Liver (tissue), 9 donors: ENCODE results near the gene MAPKAP1. TPM values are rescaled to one million over a fixed set of nuclear protein-coding genes. Genes with fewer than 3 reads are reported as not detected.

Source experiments
- DNase-seq: peaks from one replicate; pipeline ENCODE4 v3.0.0-alpha.2; 2017; ENCODE audit warnings: low spot score
- H3K27ac ChIP-seq, 2 donors: one replicate each; pipeline ENCODE4 v1.7.0; 2013; ENCODE audit warnings: inconsistent platforms in 2 of 2, low read length in 2 of 2, control low read depth in 1 of 2, low read depth in 1 of 2, mild to moderate bottlenecking in 1 of 2
- H3K27me3 ChIP-seq, 4 donors: one replicate each; pipeline versions ENCODE4 v1.6.1 to v1.7.0; 2013; ENCODE audit warnings: low read length in 3 of 4, inconsistent platforms in 1 of 4, mild to moderate bottlenecking in 1 of 4, moderate library complexity in 1 of 4; ENCODE audit not compliant: control insufficient read depth in 4 of 4, insufficient read depth in 4 of 4
- H3K36me3 ChIP-seq, 4 donors: one replicate each; pipeline versions ENCODE4 v1.6.1 to v1.7.0; 2013; ENCODE audit warnings: low read length in 3 of 4, mild to moderate bottlenecking in 3 of 4, low read depth in 1 of 4, moderate library complexity in 1 of 4; ENCODE audit not compliant: control insufficient read depth in 4 of 4, insufficient read depth in 3 of 4
- H3K4me1 ChIP-seq, 4 donors: one replicate each; pipeline versions ENCODE4 v1.6.1 to v1.7.0; 2013; ENCODE audit warnings: low read length in 3 of 4, mild to moderate bottlenecking in 3 of 4, moderate library complexity in 1 of 4; ENCODE audit not compliant: control insufficient read depth in 4 of 4, insufficient read depth in 4 of 4
- H3K4me3 ChIP-seq, 3 donors: one replicate each; pipeline versions ENCODE4 v1.6.1 to v1.7.0; 2013; ENCODE audit warnings: low read length in 3 of 3, control low read depth in 1 of 3, low read depth in 1 of 3, mild to moderate bottlenecking in 1 of 3
- H3K9ac ChIP-seq, 2 donors: one replicate each; pipeline ENCODE4 v1.7.0; 2013; ENCODE audit warnings: low read length in 2 of 2, mild to moderate bottlenecking in 2 of 2, moderate library complexity in 2 of 2, control low read depth in 1 of 2, low read depth in 1 of 2
- H3K9me3 ChIP-seq, 4 donors: one replicate each; pipeline versions ENCODE4 v1.6.1 to v1.7.0; 2013; ENCODE audit warnings: low read length in 3 of 4; ENCODE audit not compliant: control insufficient read depth in 4 of 4
- CTCF ChIP-seq: fragments of 150-350 bp; IDR thresholded peaks from 2 replicates; pipeline ENCODE4 v1.5.1; 2017; ENCODE audit warnings: improper control_type of control experiment, low read depth, low read length; ENCODE audit not compliant: missing input control
- EGR1 ChIP-seq, 2 donors: IDR thresholded peaks; 2 replicates each; pipeline ENCODE4 v1.6.1; 2016 to 2018; ENCODE audit warnings: antibody characterized with exemption in 2 of 2, low read depth in 2 of 2
- FOXA1 ChIP-seq: IDR thresholded peaks from 2 replicates; pipeline ENCODE4 v1.6.1; 2016; ENCODE audit warnings: antibody characterized with exemption
- FOXA2 ChIP-seq: IDR thresholded peaks from 2 replicates; pipeline ENCODE4 v1.6.1; 2016; ENCODE audit warnings: antibody characterized with exemption
- GABPA ChIP-seq, 2 donors: IDR thresholded peaks in 1 of 2; conservative IDR thresholded peaks in 1 of 2; 2 replicates each; pipeline ENCODE4 v1.6.1; 2016; ENCODE audit warnings: antibody characterized with exemption in 2 of 2, mild to moderate bottlenecking in 1 of 2, moderate library complexity in 1 of 2
- HNF4A ChIP-seq, 2 donors: conservative IDR thresholded peaks; 2 replicates each; pipeline ENCODE4 v1.6.1; 2016; ENCODE audit warnings: antibody characterized with exemption in 2 of 2, mild to moderate bottlenecking in 2 of 2
- HNF4G ChIP-seq: IDR thresholded peaks from 2 replicates; pipeline ENCODE4 v1.6.1; 2016; ENCODE audit warnings: antibody characterized with exemption
- JUND ChIP-seq, 2 donors: IDR thresholded peaks; 2 replicates each; pipeline ENCODE4 v1.6.1; 2016; ENCODE audit warnings: antibody characterized with exemption in 2 of 2
- MAX ChIP-seq: IDR thresholded peaks from 2 replicates; pipeline ENCODE4 v1.6.1; 2016; ENCODE audit warnings: antibody characterized with exemption
- NR2F2 ChIP-seq: IDR thresholded peaks from 2 replicates; pipeline ENCODE4 v1.6.1; 2016; ENCODE audit warnings: antibody characterized with exemption
- RAD21 ChIP-seq, 2 donors: IDR thresholded peaks; 2 replicates each; pipeline ENCODE4 v1.6.1; 2016; ENCODE audit warnings: antibody characterized with exemption in 2 of 2, mild to moderate bottlenecking in 2 of 2
- REST ChIP-seq: IDR thresholded peaks from 2 replicates; pipeline ENCODE4 v1.6.1; 2016; ENCODE audit warnings: antibody characterized with exemption, mild to moderate bottlenecking
- RXRA ChIP-seq, 2 donors: IDR thresholded peaks; 2 replicates each; pipeline ENCODE4 v1.6.1; 2017 to 2018; ENCODE audit warnings: antibody characterized with exemption in 2 of 2, mild to moderate bottlenecking in 1 of 2
- SP1 ChIP-seq: IDR thresholded peaks from 2 replicates; pipeline ENCODE4 v1.6.1; 2018; ENCODE audit warnings: antibody characterized with exemption, mild to moderate bottlenecking
- TAF1 ChIP-seq: conservative IDR thresholded peaks from 2 replicates; pipeline ENCODE4 v1.6.1; 2016; ENCODE audit warnings: antibody characterized with exemption, mild to moderate bottlenecking
- YY1 ChIP-seq: IDR thresholded peaks from 2 replicates; pipeline ENCODE4 v1.6.1; 2016; ENCODE audit warnings: antibody characterized with exemption, mild to moderate bottlenecking
- WGBS: extraction: QIAGEN DNeasy Blood & Tissue Kit; methylation state at CpG from one replicate; pipeline ENCODE4 v1.1.7; 2013; 5-methylcytosine and 5-hydroxymethylcytosine counted together
- polyA plus RNA-seq, 2 donors: library from polyadenylated mRNA; stranded (reverse) in 1 of 2; unstranded in 1 of 2; fragments of 200-250 nt in 1 of 2; fragments of >200 nt in 1 of 2; fragmentation: Nextera tagmentation in 1 of 2; extraction: Ambion mirVana in 1 of 2; gene quantifications; one replicate each; pipeline versions ENCODE4 v1.2.1 to v1.2.3, GENCODE V29; 2013 to 2015
- total RNA-seq, 2 donors: library from RNA; depleted of rRNA; stranded (reverse); fragments of >200 nt; gene quantifications; one replicate each; pipeline ENCODE4 v1.2.3, GENCODE V29; 2014
- TF ChIP-seq, protein P1 (sequence below): IDR thresholded peaks from 2 replicates; pipeline ENCODE4 v1.6.1; 2016; ENCODE audit warnings: antibody characterized with exemption
- TF ChIP-seq, protein P2 (sequence below): IDR thresholded peaks from 2 replicates; pipeline ENCODE4 v1.6.1; 2016; ENCODE audit warnings: antibody characterized with exemption
- donor health status: healthy.
- donor health status: healthy.
- donor health status: healthy.
- donor health status: healthy.
- donor health status: healthy.

The MAPKAP1 gene
- total and polyA plus RNA-seq, 4 donors, result 23.6 to 55.9 (median 32.7) TPM

DNA sequence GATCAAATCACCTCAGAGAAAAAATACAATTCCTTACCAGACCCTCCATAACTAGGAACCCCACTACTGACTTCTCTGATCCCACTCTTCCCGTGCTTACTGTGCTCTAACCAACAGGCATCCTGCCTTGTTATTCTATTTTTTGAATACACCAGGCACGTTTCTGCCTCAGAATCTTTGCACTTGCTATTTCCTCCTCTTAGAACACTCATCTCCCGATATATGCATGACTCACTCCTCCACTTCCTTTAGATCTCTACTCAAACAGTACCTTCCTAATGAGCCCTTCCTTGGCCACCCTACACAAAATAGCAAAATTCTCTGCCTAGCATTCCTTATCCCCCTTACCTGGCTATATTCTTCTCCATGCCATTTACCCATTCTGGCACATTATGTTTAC is 43.9 kb downstream of the MAPKAP1 start (continued):
- TF ChIP-seq YY1, result no peak
- no peak for TF ChIP-seq FOXA1
- TF ChIP-seq JUND (IDR thresholded peaks at IDR 0.05), result no peak
- TF ChIP-seq TAF1, result no peak
- no peak for TF ChIP-seq MAX

DNA sequence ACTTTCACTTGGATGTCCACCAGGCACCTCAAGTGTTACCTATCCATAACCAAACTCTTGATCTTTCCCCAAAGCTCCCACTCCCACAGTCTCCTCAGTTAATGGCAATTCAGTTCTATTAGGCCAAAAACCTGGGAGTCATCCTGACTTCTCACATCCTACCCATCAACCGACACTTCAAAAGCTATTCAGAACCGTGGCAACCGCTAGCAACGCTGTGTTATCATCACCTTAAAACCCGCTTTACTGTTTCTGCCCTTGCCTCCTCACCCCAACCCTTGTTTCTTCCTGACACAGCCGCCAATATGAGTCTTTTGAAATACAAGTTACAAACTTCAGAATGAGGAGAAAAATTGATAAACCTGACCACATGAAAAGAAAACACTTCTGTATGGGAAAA is 46.5 kb downstream of the MAPKAP1 start:
- no peak for DNase-seq
- H3K4me3 ChIP-seq, result no peak overlapping the region
- H3K36me3 ChIP-seq, result peaks cover 0 to 4% (median under 1%) of the 10 kb centered on the region in 4 donors
- WGBS, result 89% methylated on average over 6 of the region's 6 CpGs
- no peak overlapping the region for H3K27ac ChIP-seq
- no peaks in the 10 kb centered on the region for H3K9me3 ChIP-seq
- no peaks in the 10 kb centered on the region for H3K4me1 ChIP-seq
- no peak overlapping the region for H3K9ac ChIP-seq
- TF ChIP-seq TAF1 (no peak), JUND (IDR thresholded peaks at IDR 0.05) (no peak), CTCF (no peak), EGR1 (IDR thresholded peaks at IDR 0.05; ENCODE audit: low read depth in 2 of 2) (no peak), NR2F2 (no peak), REST (no peak), HNF4A (conservative IDR thresholded peaks at IDR 0.05) (no peak), FOXA2 (no peak), YY1 (no peak), MAX (no peak), HNF4G (no peak), RAD21 (IDR thresholded peaks at IDR 0.05) (no peak), RXRA (IDR thresholded peaks at IDR 0.05) (no peak), FOXA1 (no peak), GABPA (IDR thresholded peaks at IDR 0.05 in 1 of 2, conservative IDR thresholded peaks at IDR 0.05 in 1 of 2) (no peak), SP1 (no peak)
- TF ChIP-seq, protein P1, sequence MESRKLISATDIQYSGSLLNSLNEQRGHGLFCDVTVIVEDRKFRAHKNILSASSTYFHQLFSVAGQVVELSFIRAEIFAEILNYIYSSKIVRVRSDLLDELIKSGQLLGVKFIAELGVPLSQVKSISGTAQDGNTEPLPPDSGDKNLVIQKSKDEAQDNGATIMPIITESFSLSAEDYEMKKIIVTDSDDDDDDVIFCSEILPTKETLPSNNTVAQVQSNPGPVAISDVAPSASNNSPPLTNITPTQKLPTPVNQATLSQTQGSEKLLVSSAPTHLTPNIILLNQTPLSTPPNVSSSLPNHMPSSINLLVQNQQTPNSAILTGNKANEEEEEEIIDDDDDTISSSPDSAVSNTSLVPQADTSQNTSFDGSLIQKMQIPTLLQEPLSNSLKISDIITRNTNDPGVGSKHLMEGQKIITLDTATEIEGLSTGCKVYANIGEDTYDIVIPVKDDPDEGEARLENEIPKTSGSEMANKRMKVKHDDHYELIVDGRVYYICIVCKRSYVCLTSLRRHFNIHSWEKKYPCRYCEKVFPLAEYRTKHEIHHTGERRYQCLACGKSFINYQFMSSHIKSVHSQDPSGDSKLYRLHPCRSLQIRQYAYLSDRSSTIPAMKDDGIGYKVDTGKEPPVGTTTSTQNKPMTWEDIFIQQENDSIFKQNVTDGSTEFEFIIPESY, result no peak
- TF ChIP-seq, protein P2, sequence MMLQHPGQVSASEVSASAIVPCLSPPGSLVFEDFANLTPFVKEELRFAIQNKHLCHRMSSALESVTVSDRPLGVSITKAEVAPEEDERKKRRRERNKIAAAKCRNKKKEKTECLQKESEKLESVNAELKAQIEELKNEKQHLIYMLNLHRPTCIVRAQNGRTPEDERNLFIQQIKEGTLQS, result no peak
- H3K27me3 ChIP-seq, result no peaks in the 10 kb centered on the region
